ENCODE measurements around the gene PLA2G2A.

The PLA2G2A gene

DNA sequence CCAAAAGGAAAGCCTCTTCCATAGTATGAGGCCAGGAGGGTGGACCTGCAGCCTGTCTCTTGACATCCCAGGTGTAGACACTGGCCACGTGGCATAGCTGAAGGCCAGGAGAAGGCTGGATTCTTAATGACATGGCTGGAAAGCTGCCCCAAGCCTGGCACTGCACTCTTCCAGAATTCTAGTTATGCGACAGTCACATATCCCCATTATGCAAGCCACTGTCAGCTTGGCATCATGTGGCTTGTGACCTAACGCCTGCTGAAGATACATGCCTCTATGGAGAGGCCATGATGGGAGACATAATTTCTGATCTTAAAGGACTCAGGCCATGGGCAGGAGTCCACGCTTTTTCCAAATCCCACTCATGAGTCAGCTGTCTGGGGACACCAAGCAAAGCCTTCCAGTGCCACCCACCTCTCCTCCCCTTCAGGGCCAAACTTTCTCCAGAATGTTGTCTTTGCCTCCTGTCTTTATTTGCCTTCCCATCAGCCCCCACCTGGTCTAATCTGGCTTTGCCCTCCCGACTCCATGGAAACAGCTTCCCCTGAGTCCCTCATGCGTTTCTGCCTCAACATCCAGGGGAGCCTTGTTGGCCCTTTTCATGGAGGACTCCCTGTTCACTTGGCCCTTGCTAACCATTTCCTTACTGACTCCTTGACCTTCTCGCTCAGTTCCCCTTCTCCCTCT is 3.0 kb downstream of the PLA2G2A start:
- TF ChIP-seq GATA3 (IDR thresholded peaks at IDR 0.05; ENCODE audit: low read depth, low read length) (no peak), GATA2 (IDR thresholded peaks at IDR 0.05; ENCODE audit: low read depth, low read length) (no peak)

DNA sequence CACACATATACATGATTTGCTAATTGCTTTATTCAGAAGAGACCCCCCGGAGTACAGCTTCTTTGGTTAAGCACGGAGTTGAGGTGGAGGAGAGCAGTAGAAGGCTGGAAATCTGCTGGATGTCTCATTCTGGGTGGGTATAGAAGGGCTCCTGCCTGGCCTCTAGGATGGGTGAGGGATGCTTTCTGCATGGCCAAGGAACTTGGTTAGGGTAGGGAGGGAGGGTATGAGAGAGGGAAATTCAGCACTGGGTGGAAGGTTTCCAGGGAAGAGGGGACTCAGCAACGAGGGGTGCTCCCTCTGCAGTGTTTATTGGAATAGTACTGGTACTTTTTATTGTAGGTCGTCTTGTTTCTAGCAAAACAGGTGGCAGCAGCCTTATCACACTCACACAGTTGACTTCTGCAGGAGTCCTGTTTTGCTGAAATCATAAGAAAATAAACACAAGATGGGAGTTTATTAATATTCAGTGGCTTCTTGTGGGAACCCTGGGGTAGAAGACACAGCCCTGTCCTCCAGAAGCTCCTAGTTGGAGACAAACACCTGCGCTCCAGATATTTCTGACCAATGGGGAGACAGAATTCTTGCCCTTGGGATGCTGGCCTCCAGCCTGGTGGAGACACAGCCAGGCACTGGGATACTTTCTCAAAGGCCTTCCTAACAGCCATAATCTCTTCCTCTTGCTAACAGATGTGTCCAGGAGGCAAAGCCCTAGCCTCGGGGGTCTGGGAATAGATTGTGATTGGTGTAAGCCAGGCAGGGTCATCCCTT is 3.8 kb downstream of the PLA2G2A start:
- TF ChIP-seq GATA3 (IDR thresholded peaks at IDR 0.05; ENCODE audit: low read depth, low read length) (no peak), GATA2 (IDR thresholded peaks at IDR 0.05; ENCODE audit: low read depth, low read length) (no peak)

DNA sequence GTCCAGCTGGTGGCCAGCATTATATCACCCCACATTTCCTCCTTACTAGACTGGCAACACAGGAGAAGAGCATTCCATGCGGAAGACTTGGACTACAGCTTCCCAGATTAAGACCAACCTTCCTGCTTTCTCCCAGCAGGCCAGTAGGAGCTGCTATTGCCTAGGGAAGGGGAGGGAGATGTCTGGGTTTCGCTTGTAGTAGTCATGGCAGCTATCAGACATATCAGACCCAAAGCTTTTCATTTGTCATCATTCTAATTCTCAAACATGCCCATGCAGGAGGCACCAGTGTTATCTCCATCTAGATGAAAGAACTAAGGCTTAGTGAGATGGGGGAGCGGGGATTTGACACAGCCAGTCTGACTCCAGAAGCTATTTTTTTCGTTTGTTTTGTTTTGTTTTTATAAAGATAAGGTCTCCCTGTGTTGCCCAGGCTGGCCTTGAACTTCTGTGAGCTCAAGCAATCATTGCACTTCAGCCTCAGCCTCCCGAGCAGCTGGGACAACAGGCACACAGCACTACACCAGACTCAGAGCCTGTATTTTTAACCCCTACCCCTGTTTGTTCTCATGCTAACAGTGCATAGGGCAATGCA is 4.5 kb downstream of the PLA2G2A start:
- TF ChIP-seq GATA2 (IDR thresholded peaks at IDR 0.05; ENCODE audit: low read depth, low read length): peak; percentile 98
- peak; percentile 92 for TF ChIP-seq GATA3 (IDR thresholded peaks at IDR 0.05; ENCODE audit: low read depth, low read length)

DNA sequence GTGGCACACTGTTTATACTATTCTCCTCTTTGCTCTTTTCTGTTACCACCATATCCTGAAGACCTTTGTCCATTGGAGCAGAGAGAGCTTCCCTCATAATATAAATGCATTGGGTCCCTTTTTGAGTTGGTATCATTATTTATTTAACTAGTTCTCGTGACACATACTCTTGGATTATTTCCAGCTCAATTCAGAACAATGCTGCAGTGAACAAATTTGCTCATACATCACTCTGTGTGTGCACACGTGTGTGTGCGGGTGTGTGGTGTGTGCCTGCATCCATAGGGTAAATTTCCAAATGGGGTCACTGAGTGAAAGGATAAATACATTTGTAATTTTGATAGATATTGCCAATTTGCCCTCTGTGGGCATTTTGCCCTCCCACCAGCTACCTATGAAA is 5.8 kb downstream of the PLA2G2A start:
- TF ChIP-seq GATA3 (IDR thresholded peaks at IDR 0.05; ENCODE audit: low read depth, low read length): no peak
- TF ChIP-seq GATA2 (IDR thresholded peaks at IDR 0.05; ENCODE audit: low read depth, low read length): no peak

DNA sequence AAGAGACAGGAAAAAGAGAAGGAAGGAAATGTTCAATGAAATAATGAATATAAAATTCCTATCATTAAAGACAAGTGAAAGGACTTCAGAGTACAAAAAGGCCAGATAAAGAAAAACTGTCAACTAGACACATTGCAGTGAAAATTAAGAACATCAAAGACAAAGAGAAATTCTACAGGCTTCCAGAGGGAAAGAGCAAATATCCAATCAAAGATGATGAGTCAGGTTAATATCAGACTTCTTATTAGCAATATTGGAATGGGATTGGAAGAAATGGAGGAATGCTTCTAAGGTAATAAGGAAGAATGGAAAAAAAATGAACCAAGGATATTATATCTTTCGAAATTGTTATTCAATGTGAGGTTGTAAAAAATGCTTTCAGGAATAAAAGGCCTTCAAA is 7.8 kb downstream of the PLA2G2A start:
- TF ChIP-seq GATA2 (IDR thresholded peaks at IDR 0.05; ENCODE audit: low read depth, low read length): no peak
- TF ChIP-seq GATA3 (IDR thresholded peaks at IDR 0.05; ENCODE audit: low read depth, low read length): no peak

DNA sequence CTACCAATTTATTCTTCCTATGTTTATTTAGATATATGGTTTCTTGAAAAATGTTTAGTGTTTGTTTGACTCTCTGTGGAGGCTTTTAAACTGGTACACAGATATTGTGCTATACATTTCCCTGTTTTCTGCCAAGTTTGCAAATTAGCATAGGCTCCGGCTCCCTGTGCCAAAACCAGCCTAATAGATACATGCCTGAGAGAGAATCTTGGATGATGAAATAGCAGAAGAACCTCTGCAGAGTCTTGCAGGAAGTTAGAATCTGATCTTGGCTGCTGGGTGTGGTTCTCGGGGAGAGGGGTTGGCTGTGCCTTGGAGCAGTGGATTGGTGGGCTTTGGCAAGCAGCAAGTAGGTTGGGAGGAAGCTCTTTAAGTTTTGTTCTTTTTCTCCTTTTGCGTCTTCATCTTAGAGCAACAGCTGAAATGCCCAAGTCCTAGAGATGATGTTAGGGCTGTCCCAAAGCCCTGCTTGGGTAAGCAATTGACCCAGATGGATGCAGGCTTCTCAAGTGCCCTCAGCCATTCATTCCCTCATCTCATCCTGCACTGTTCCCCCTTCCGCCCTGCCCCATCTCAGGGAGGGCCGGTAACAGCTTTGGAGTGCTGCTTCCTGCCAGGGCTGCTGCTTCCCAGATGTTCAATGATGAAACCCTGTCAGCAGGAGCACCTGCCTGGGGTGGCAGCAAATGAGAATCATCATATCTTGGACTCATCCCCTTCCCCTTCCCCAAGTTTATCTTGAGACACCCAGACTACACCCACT is 9.3 kb downstream of the PLA2G2A start:
- TF ChIP-seq GATA3 (IDR thresholded peaks at IDR 0.05; ENCODE audit: low read depth, low read length) (no peak), GATA2 (IDR thresholded peaks at IDR 0.05; ENCODE audit: low read depth, low read length) (no peak)

DNA sequence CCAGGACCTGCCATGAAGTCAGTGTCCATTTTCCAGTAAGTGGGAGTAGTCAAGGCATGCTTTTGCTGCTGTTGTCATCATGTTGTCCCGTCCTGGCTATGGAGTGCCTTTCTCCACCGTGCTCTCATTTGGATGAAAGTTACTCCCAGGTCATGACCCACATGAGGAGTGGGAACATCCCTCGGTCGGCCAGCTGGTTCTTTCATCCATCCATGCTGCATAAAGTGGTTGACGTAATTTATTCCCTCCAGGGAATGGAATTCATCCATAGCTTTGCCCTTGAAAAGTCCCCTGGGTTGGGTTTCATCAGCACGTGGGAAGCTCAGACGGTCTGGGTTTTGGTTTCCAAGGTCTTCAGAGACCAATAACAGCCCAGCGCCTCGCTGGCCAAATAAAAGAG is 11.6 kb downstream of the PLA2G2A start:
- TF ChIP-seq GATA2 (IDR thresholded peaks at IDR 0.05; ENCODE audit: low read depth, low read length) (no peak), GATA3 (IDR thresholded peaks at IDR 0.05; ENCODE audit: low read depth, low read length) (no peak)

DNA sequence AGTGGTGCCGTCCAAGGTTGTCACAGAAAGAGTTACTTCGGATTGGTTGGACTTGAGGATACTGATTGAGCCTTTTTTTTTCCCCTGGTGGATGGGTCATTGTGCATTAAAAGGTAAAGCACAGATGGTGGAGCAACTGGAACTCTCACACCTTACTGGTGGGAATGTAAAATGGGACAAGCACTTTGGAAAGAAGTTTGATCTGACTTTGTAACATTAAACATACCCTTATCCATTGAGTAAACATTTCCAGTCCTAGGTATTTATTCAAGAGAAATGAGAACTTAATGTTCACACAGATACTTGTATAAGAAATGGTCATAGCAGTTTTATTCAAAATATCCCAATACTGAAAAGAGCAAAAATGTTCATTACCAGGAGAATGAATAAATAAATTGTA is 14.9 kb downstream of the PLA2G2A start:
- TF ChIP-seq GATA2 (IDR thresholded peaks at IDR 0.05; ENCODE audit: low read depth, low read length): no peak

DNA sequence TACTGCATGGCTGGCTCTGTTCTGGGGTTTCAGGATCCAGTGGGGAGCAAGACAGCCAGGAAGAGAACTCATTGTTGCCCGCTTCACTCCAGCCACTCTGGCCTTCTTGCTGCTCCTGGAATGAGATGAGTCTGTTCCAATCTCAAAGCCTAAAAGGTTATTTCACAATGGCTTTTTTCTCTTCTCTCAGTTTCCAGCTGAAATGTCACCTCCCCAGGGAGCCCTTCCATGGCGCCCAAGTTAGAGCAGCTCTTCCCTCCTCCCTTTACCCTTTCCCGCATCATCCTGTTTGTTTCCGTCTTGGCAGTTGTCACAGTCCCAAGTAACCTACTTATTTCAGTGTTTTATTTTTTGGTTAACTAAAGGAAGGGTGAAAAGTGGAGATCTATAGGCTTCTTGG is 15.8 kb downstream of the PLA2G2A start:
- TF ChIP-seq GATA2 (IDR thresholded peaks at IDR 0.05; ENCODE audit: low read depth, low read length): no peak
- no peak for TF ChIP-seq GATA3 (IDR thresholded peaks at IDR 0.05; ENCODE audit: low read depth, low read length)

DNA sequence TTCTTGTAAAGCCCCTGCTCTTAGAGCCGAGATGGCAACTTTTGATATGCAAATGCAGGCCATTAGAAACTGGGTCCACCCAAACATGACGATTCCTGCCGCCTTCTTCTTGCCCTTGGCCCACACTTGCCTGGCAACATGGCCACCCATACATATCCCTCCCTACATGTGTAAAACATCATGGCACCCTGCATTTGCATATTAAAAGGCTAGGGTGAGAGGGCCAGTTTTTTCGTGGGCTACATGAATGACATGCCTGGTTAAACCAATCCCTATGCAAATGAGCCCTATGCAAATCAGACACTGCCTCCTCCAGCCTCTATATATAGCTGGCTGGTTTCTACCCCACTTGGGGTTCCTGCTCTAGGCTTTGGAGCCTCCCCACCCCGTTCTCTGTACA is 18.8 kb downstream of the PLA2G2A start:
- TF ChIP-seq GATA3 (IDR thresholded peaks at IDR 0.05; ENCODE audit: low read depth, low read length): no peak
- TF ChIP-seq GATA2 (IDR thresholded peaks at IDR 0.05; ENCODE audit: low read depth, low read length): no peak

DNA sequence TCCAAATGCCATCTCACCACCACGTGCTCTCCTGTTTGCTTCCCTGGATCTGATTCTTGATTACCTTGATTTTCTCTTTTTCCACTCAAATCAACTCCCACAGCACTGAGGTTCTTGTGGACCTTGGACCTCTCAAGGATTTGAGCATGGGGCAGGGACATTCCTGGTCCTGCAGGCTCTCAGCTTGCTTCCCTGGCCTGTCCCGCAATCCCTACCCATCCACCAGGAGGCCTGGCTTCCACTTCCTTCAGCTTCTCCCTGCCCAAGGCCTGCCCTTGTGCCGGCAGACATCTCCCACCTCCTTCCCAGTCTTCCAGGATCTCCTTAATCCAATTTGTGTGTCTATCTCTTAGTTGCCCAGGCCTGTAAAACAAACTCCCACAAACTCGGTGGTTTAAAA is 21.6 kb downstream of the PLA2G2A start:
- TF ChIP-seq GATA2 (IDR thresholded peaks at IDR 0.05; ENCODE audit: low read depth, low read length): no peak
- TF ChIP-seq GATA3 (IDR thresholded peaks at IDR 0.05; ENCODE audit: low read depth, low read length): no peak

DNA sequence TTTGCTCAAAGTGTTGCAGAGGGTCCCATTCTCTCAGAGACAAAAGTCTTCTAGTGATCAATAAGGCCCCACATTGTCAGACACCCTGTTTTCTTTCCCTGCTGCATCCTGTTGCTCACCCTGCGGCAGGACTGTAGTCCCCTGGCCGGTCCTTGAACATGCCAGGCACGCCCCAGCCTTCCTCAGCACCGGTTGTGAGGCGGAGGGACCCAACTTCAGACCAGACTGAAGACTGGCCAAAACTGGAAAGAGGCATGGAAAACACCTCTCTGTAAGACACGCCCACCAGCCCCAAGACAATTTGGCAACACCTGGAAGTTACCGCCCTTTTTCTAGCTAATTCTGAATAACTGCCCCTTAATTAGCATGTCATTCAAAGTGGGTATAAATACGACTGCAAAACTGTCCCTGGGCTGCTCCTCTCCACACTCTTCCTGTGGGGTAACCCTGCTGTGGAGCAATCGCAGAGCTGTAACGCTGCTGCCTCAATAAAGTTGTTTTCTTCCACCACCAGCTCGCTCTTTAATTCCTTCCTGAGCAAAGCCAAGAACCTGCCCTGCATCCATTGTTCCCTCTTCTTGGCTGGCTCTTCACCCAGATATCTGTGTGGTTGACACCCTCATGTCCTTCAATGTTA is 23.8 kb downstream of the PLA2G2A start:
- no peak for TF ChIP-seq GATA3 (IDR thresholded peaks at IDR 0.05; ENCODE audit: low read depth, low read length)
- TF ChIP-seq GATA2 (IDR thresholded peaks at IDR 0.05; ENCODE audit: low read depth, low read length): no peak

DNA sequence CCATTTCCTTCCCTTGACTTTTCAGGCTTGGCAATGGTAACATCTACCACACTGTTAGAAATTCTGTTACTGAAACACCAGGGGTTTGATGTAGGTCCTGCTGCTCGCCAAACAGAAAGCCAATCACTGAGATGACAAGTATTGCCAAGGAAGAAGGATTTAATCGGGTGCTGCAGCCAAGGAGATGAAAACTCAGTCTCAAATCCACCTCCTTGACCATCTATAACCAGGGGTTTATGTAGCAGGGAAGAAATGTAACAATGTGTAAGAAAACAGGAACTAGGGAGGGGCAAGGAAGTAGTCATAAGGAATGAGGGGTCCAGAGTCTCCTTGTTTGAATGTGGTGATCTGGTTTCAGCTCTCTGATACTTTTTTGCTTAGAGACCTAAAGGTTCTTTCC is 25.4 kb downstream of the PLA2G2A start:
- TF ChIP-seq GATA3 (IDR thresholded peaks at IDR 0.05; ENCODE audit: low read depth, low read length): no peak

DNA sequence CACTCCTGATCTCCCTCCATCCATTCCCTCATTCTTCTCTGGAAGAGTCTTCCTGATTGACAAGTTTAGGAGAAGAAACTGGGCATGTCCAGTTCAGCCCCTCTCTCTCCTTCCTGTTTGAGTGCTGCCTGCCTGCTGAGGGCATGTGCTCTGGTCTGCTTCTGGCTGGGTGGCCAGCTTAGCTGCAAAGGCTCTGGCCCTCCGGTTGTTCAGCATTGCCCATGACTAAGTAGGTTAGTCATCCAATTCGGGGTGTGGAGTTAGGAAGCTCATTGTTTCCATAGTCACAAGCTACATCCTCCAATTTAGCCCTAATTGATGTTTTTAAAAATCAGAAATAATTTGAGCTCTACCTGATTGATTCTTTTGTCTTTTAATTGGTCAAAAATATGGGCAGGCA is 30.4 kb downstream of the PLA2G2A start:
- TF ChIP-seq GATA3 (IDR thresholded peaks at IDR 0.05; ENCODE audit: low read depth, low read length) (no peak), GATA2 (IDR thresholded peaks at IDR 0.05; ENCODE audit: low read depth, low read length) (no peak)

Data from SH-SY5Y (cell line).